ENCODE measurements around the gene EFCAB10. TPM values are rescaled to one million over a fixed set of nuclear protein-coding genes. Genes with fewer than 3 reads are reported as not detected.

The EFCAB10 gene
- total RNA-seq, 1 donor from 2014 or later, result not detected

Other genes starting within 250 kb of the EFCAB10 start
- gene SRPK2, start 192.6 kb downstream of the EFCAB10 start, total RNA-seq, result 26.2 TPM
- gene PUS7, start 59.2 kb downstream of the EFCAB10 start, total RNA-seq, result 17.2 TPM
- gene RINT1, start 49.3 kb downstream of the EFCAB10 start, total RNA-seq, result 8.9 TPM